Common myeloid progenitor, CD34-positive (primary cell): Measurements from ENCODE around the gene DPYSL3.
A peak's percentile ranks its signal among the peaks of the same experiment; 100 is the strongest.

Experiments
- CTCF ChIA-PET: fragments of 350-600 bp; sonication (Branson Sonifier 250); formaldehyde crosslinking; loops from one replicate; lab custom pipeline; 2021; ENCODE audit warnings: antibody characterized with exemption; lab: Charles Lee
- POLR2A ChIA-PET: fragments of 350-600 bp; sonication (Branson Sonifier 250); formaldehyde crosslinking; loops from one replicate; lab custom pipeline; 2021; ENCODE audit warnings: antibody characterized with exemption; lab: Charles Lee
- DNase-seq, 3 donors: peaks; one replicate each; pipeline versions ENCODE4 v3.0.0 to v3.0.0-alpha.2; 2013
- H3K27ac ChIP-seq, 2 experiments: 1 replicate in 1 of 2; 2 replicates in 1 of 2; pipeline ENCODE4 v1.7.0; 2013; ENCODE audit warnings: inconsistent platforms in 2 of 2, low read length in 2 of 2, mild to moderate bottlenecking in 2 of 2, low read depth in 1 of 2, moderate library complexity in 1 of 2; ENCODE audit not compliant: severe bottlenecking in 2 of 2, insufficient read depth in 1 of 2, poor library complexity in 1 of 2
- H3K27me3 ChIP-seq, 5 experiments: replicated peaks in 2 of 5; 1 replicate in 3 of 5; 2 replicates in 2 of 5; pipeline versions ENCODE4 v1.6.1 to v1.7.0; 2013; ENCODE audit warnings: low read length in 4 of 5, mild to moderate bottlenecking in 2 of 5, moderate library complexity in 2 of 5, inconsistent platforms in 1 of 5; ENCODE audit not compliant: insufficient read depth in 5 of 5, control insufficient read depth in 4 of 5
- H3K36me3 ChIP-seq, 4 experiments: 1 replicate in 2 of 4; 2 replicates in 2 of 4; pipeline versions ENCODE4 v1.6.1 to v1.7.0; 2013; ENCODE audit warnings: low read length in 3 of 4, control low read depth in 1 of 4, mild to moderate bottlenecking in 1 of 4; ENCODE audit not compliant: control insufficient read depth in 4 of 4, insufficient read depth in 4 of 4
- H3K4me1 ChIP-seq, 4 experiments: 1 replicate in 3 of 4; 2 replicates in 1 of 4; pipeline versions ENCODE4 v1.6.1 to v1.7.1; 2013; ENCODE audit warnings: low read length in 3 of 4, mild to moderate bottlenecking in 3 of 4, control low read depth in 1 of 4, inconsistent platforms in 1 of 4, moderate library complexity in 1 of 4; ENCODE audit not compliant: control insufficient read depth in 4 of 4, insufficient read depth in 4 of 4; ENCODE audit errors: control extremely low read depth in 1 of 4
- H3K4me3 ChIP-seq, 7 experiments: 1 replicate in 4 of 7; 2 replicates in 3 of 7; pipeline versions ENCODE4 v1.5.1 to v1.7.0; 2013; ENCODE audit warnings: mild to moderate bottlenecking in 7 of 7, low read length in 6 of 7, moderate library complexity in 6 of 7, inconsistent platforms in 2 of 7, low read depth in 2 of 7, control low read depth in 1 of 7; ENCODE audit not compliant: insufficient read depth in 4 of 7, control insufficient read depth in 1 of 7; ENCODE audit errors: extremely low read depth in 1 of 7
- H3K9me3 ChIP-seq, 5 experiments: 1 replicate in 4 of 5; 2 replicates in 1 of 5; pipeline versions ENCODE4 v1.6.1 to v1.7.1; 2013; ENCODE audit warnings: low read length in 4 of 5, mild to moderate bottlenecking in 2 of 5, inconsistent platforms in 1 of 5, low read depth in 1 of 5, moderate library complexity in 1 of 5; ENCODE audit not compliant: control insufficient read depth in 4 of 5, insufficient read depth in 2 of 5; ENCODE audit errors: control extremely low read depth in 1 of 5
- WGBS: methylation state at CpG from one replicate; pipeline ENCODE4 v1.1.5; 2013; ENCODE audit not compliant: insufficient coverage; 5-methylcytosine and 5-hydroxymethylcytosine counted together

DPYSL3 gene

GRCh38 chr5:147453875-147454814, 55.7 kb downstream of the DPYSL3 start:
- H3K36me3 ChIP-seq = no peaks in the 10 kb centered on the region
- H3K27ac ChIP-seq = peak overlapping the region in 1 of 2 experiments; percentile 39
- POLR2A ChIA-PET = no interaction called here
- H3K4me3 ChIP-seq = peak overlapping the region; percentile 64 to 84 (median 70)
- no peaks in the 10 kb centered on the region for H3K9me3 ChIP-seq
- H3K27me3 ChIP-seq = peaks cover 6 to 34% (median 23%) of the 10 kb centered on the region in 5 experiments
- WGBS = 9% methylated on average over 38 of the region's 54 CpGs
- CTCF ChIA-PET = interaction anchor here (0.6 to 12.0 kb wide), 14 partner anchors 9 to 219 kb away, joined by 3 to 115 read pairs (median 4); partner anchors contain the start of gene STK32A
- H3K4me1 ChIP-seq = peaks cover 7 to 22% (median 20%) of the 10 kb centered on the region in 4 experiments
- peak; percentile 87 to 93 (median 92) for DNase-seq

- peak in 2 of 3 donors; percentile 21 to 37 for DNase-seq
- no peak overlapping the region for H3K27ac ChIP-seq
- H3K27me3 ChIP-seq = peaks cover 6 to 35% (median 23%) of the 10 kb centered on the region in 5 experiments
- H3K4me1 ChIP-seq = peaks cover 7 to 22% (median 20%) of the 10 kb centered on the region in 4 experiments
- ChIA-PET POLR2A (no interaction called here), CTCF (interaction anchor here (1.2 to 12.0 kb wide), 8 partner anchors 12 to 126 kb away, joined by 3 to 115 read pairs (median 6); no protein-coding TSS in a partner anchor)
- WGBS = 18% methylated on average over 18 of the region's 25 CpGs
- no peaks in the 10 kb centered on the region for H3K9me3 ChIP-seq
- peak overlapping the region in 5 of 7 experiments; percentile 70 to 84 (median 81) for H3K4me3 ChIP-seq
- no peaks in the 10 kb centered on the region for H3K36me3 ChIP-seq
Measured at GRCh38 chr5:147452165-147452811, 57.6 kb downstream of the DPYSL3 start.

DNA sequence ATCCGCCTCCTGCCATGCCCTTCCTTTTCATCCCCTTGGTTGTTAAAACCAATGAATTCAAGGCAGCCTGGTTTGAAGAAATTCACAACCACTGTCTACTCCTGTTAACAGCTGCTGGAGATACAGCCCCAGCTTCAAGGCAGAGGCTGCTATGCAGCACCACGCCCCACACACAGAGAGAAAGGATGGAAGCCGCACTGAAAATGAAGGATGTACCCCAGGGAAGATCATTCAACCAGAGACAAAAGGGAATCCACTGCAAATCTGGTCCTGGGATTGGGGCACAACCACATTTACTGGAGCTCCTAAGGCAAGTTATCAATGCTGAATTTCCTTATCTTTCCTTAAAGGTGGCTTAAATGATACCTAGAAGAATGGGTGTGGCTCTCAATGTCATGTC, 58.7 kb downstream of the DPYSL3 start:
- ChIA-PET POLR2A (no interaction called here), CTCF (interaction anchor here (0.5 to 12.0 kb wide), 8 partner anchors 12 to 954 kb away, joined by 3 to 115 read pairs (median 4); no protein-coding TSS in a partner anchor)
- Histone ChIP-seq H3K9me3 (no peaks in the 10 kb centered on the region), H3K4me3 (no peak overlapping the region), H3K27me3 (peaks cover 6 to 35% (median 23%) of the 10 kb centered on the region in 5 experiments), H3K27ac (no peak overlapping the region), H3K36me3 (no peaks in the 10 kb centered on the region), H3K4me1 (peaks cover 7 to 22% (median 20%) of the 10 kb centered on the region in 4 experiments)
- WGBS = 86% methylated on average over 3 of the region's 3 CpGs
- DNase-seq = no peak

DNA sequence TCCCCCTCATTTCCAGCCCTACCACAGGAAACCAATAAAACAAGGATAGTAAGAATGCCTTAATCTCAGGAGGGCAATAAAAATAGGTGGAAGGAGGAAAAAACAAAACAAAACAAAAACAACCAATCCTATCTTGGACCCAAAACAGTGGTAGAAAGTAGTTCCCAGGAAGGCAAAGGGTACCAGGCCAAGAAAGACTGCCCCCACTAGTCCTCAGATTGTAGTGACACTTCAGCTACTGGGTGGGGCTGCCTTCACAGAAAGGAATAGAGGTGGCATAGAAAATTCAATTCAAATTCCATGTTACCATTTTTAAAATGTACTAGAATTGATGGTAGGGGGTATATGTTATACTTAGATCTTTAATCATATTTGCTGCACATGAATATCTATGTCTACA, 59.3 kb downstream of the DPYSL3 start:
- Histone ChIP-seq H3K9me3 (no peaks in the 10 kb centered on the region), H3K36me3 (no peaks in the 10 kb centered on the region), H3K27ac (no peak overlapping the region), H3K4me3 (no peak overlapping the region), H3K4me1 (peaks cover 4 to 22% (median 20%) of the 10 kb centered on the region in 4 experiments), H3K27me3 (peaks cover 6 to 35% (median 23%) of the 10 kb centered on the region in 5 experiments)
- DNase-seq = no peak
- POLR2A ChIA-PET = no interaction called here
- CTCF ChIA-PET = interaction anchor here (1.3 to 12.0 kb wide), 4 partner anchors 12 to 128 kb away, joined by 3 to 115 read pairs (median 7); no protein-coding TSS in a partner anchor

- POLR2A ChIA-PET = no interaction called here
- Histone ChIP-seq H3K4me3 (no peak overlapping the region), H3K36me3 (no peaks in the 10 kb centered on the region), H3K4me1 (peaks cover 0 to 15% (median 12%) of the 10 kb centered on the region in 4 experiments), H3K27me3 (peaks cover 3 to 35% (median 16%) of the 10 kb centered on the region in 5 experiments), H3K27ac (no peak overlapping the region), H3K9me3 (no peaks in the 10 kb centered on the region)
- no peak for DNase-seq
- CTCF ChIA-PET = interaction anchor here (0.6 to 1.3 kb wide), 4 partner anchors 13 to 455 kb away, joined by 3 to 4 read pairs (median 3); no protein-coding TSS in a partner anchor
- 78% methylated on average over 1 of the region's 1 CpG for WGBS
Measured at GRCh38 chr5:147448766-147449165, 61.1 kb downstream of the DPYSL3 start.

GRCh38 chr5:147446523-147446922, 63.3 kb downstream of the DPYSL3 start:
- H3K27me3 ChIP-seq = peaks cover 0 to 16% (median 3%) of the 10 kb centered on the region in 5 experiments
- ChIA-PET CTCF (interaction anchor here (1.0 kb wide), 1 partner anchor 9 kb away, joined by 3 read pairs; no protein-coding TSS in a partner anchor), POLR2A (no interaction called here)
- H3K27ac ChIP-seq = no peak overlapping the region
- H3K36me3 ChIP-seq = no peaks in the 10 kb centered on the region
- H3K4me1 ChIP-seq = no peaks in the 10 kb centered on the region
- no peaks in the 10 kb centered on the region for H3K9me3 ChIP-seq
- DNase-seq = no peak
- no peak overlapping the region for H3K4me3 ChIP-seq
- 93% methylated on average over 2 of the region's 2 CpGs for WGBS
